Measurements from ENCODE around the gene CFHR5.

The CFHR5 gene

DNA sequence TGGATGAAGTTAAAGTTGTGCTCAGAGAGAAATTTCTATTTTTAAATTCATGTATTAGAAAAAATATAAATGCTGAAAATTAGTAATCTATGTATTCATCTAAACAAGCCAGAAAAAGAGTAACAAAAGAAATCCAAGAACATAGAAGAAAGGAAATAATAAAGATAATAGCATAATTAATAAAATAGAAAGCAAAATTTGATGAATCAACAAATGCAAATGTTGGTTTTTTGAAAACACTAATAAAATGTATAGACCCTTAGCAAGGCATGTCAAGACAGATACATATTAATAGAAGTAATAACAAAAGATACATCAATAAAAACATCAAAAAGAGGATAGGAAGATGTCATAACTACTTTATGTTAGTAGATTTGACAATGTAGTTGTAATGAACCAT is 71.7 kb downstream of the CFHR5 start:
- no peak overlapping the region for H3K27ac ChIP-seq
- TF ChIP-seq ZFX (IDR thresholded peaks at IDR 0.05) (no peak), CTCF (conservative IDR thresholded peaks at IDR 0.05) (no peak)

All from C4-2B (cell line).